ENCODE results near the gene TIMM22.
"Not testable (repeated sequence)": the region's sequence is repeated elsewhere in the genome, so short reads cannot be mapped to it uniquely, and the experiment has no call there.

The TIMM22 gene

DNA sequence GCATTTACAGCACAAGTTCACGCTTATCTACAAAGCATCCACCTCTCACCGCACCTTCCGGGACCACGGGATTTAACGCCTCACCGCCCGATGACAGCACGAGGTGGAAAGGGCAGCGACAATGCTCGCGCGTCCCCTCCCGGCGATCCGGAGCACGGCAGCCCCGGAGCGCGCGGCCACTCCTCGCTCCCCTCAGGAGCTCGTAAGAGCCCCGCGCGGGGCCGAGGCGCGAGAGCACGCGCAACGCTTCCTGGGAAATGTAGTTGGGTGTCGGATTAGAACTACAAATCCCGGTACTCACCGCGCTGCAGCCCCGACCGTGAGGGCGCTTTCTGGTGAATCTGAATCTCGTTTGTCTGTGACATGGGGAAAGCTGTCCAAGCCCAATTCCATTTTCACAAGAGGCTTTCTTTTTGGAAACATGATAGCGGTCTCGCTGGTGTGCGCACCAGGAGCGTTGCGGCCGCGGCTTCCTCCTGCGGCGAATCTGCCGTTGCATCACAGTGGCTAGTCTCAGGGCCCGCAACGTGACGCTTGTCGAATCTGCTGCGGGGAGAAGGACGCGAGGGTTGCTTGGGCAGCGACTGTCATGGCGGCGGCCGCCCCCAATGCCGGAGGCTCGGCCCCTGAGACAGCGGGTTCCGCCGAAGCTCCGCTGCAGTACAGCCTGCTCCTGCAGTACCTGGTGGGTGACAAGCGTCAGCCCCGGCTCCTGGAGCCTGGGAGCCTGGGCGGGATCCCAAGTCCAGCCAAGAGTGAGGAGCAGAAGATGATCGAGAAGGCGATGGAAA, at the start of gene TIMM22:
Gene TIMM22, plus strand, starts transcription at position 576 of the 791 bp plus-strand sequence. Its CDS starts 14 bp downstream, at position 590.
- in situ Hi-C loops (cut with HindIII; ENCODE audit: low sequenced_read_pairs) = loop anchor here (25.0 kb wide), 1 partner anchor 209 kb away; the partner anchor contains the start of genes GLOD4 and MRM3
- H3K4me3 ChIP-seq (ENCODE audit: low read depth, low read length) = peak within 1 kb of the TSS; percentile 99
- TF ChIP-seq CTCF (IDR thresholded peaks at IDR 0.05; ENCODE audit: low read depth, low read length, missing control alignments) = peak; percentile 84
- peak; percentile 95 for DNase-seq (ENCODE audit: low read depth)

- in situ Hi-C loops (cut with HindIII; ENCODE audit: low sequenced_read_pairs) = no loop called here
- no peak for TF ChIP-seq CTCF (IDR thresholded peaks at IDR 0.05; ENCODE audit: low read depth, low read length, missing control alignments)
- no peak overlapping the region for H3K4me3 ChIP-seq (ENCODE audit: low read depth, low read length)
- no peak for DNase-seq (ENCODE audit: low read depth)
Measured at GRCh38 chr17:948284-948852, 48.6 kb upstream of the TIMM22 start.

GRCh38 chr17:949623-950303, 47.2 kb upstream of the TIMM22 start:
- no peak for DNase-seq (ENCODE audit: low read depth)
- H3K4me3 ChIP-seq (ENCODE audit: low read depth, low read length) = no peak overlapping the region
- in situ Hi-C loops (cut with HindIII; ENCODE audit: low sequenced_read_pairs) = no loop called here

GRCh38 chr17:951325-952132, 45.4 kb upstream of the TIMM22 start:
- H3K4me3 ChIP-seq (ENCODE audit: low read depth, low read length) = no peak overlapping the region
- DNase-seq (ENCODE audit: low read depth) = peak; percentile 91
- TF ChIP-seq CTCF (IDR thresholded peaks at IDR 0.05; ENCODE audit: low read depth, low read length, missing control alignments) = no peak
- in situ Hi-C loops (cut with HindIII; ENCODE audit: low sequenced_read_pairs) = no loop called here

More at GRCh38 chr17:949623-950303, 47.2 kb upstream of the TIMM22 start:
- TF ChIP-seq CTCF (IDR thresholded peaks at IDR 0.05; ENCODE audit: low read depth, low read length, missing control alignments) = no peak

DNA sequence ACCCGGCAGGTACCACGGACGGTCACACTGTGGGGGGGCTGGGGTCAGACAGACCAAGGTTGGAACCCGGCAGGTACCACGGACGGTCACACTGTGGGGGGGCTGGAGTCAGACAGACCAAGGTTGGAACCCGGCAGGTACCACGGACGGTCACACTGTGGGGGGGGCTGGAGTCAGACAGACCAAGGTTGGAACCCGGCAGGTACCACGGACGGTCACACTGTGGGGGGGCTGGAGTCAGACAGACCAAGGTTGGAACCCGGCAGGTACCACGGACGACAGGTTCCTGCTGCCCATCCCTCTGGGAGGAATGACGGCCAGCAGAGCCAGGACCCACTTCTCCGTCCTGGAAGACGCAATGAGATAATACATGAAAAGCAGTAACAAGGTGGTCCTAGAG, 44.3 kb upstream of the TIMM22 start:
- DNase-seq (ENCODE audit: low read depth); in situ Hi-C loops (cut with HindIII; ENCODE audit: low sequenced_read_pairs); H3K4me3 ChIP-seq (ENCODE audit: low read depth, low read length): not testable (repeated sequence)

- in situ Hi-C loops (cut with HindIII; ENCODE audit: low sequenced_read_pairs) = no loop called here
- no peak for TF ChIP-seq CTCF (IDR thresholded peaks at IDR 0.05; ENCODE audit: low read depth, low read length, missing control alignments)
- no peak overlapping the region for H3K4me3 ChIP-seq (ENCODE audit: low read depth, low read length)
- no peak for DNase-seq (ENCODE audit: low read depth)
Measured at GRCh38 chr17:953767-954166, 43.2 kb upstream of the TIMM22 start.

All from astrocyte of the cerebellum (primary cell).